ENCODE results near the gene SLC35B2.

SLC35B2 gene

DNA sequence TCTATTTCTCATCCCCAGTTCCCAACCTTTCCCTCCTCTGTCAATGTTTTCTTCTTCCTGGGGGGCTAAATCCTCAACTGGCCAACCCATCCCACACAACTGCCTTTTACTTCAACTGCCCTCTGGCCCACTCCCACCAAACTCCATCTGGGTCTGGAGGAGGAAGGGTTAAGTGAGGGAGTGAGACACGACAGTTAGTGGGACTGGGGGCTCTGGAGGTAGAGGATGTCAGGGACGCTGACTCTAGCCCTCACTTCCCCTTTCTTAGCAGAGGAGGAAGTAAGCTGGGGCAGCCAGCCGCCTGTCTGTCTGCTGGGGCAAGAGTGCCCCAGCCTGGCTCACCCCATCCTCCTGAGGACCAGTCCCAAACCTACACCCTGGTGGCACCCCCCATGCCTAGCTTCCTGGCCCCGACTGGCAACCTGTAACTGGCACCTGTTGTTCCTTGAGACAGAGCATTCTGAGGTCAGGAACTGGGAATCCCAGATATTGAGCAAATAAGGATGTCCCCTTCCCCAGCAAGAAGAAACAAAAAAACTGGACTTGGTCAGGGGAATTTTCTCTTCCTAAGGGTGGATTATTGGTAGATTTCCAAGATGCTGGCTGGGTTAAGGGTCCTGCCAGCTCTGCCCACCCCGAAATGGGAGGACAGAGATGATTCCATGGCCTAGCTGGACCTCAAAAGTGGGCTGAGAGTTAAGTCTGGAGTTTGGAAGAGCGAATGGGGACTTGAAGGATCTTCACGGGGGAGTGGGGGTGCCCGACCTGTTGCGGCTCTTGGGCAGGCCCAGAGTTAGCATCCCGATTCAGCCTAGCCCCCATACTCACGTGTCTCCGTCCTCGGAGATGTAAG, 7.1 kb upstream of the SLC35B2 start:
- peak overlapping the region; percentile 92 for H3K4me3 ChIP-seq (ENCODE audit: low read length)
- H3K27me3 ChIP-seq (ENCODE audit: control insufficient read depth, insufficient read depth, low read length) = peaks cover 12% of the 10 kb centered on the region

DNA sequence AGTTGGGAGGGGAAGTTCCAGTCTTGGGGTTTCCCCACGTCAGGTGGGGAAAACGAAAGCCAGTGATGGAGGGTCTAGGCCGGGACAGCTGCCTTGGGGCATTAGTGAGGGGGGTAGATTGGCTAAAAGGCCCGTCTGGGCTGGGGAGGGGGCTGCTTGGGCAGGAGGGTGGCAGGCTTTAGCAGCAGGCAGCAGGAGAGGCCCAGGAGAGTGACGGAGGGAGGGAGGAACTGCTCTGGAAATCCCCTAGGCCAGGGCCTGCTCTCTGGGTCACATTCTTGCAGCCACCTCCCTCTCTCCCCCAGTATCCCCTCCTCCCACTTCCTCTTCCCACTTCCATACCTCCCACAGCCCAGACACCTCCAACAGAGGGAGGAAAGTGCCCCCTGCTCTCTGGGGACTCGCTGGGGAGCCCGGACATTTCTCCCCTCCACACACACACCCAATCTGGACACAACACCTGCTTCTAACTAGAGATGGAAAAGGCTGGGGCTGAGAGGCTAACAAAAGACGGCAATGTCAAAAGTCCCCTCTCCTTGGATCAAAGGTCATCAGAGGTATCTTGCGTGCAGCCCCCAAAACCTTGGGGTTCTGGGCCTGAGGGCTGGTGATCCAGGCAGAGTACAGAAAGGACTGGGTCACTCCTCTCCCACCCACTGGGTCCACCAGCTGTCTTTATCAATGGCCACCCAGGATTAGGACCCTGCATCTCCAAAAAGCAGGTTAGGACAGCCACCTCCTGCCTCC, 6.2 kb upstream of the SLC35B2 start:
- Histone ChIP-seq H3K9ac (ENCODE audit: low read depth, low read length) (peak overlapping the region; percentile 86), H3K4me3 (ENCODE audit: low read length) (peak overlapping the region; percentile 92), H3K9me3 (replicated peaks; ENCODE audit: low read length) (no peaks in the 10 kb centered on the region), H3K27me3 (ENCODE audit: control insufficient read depth, insufficient read depth, low read length) (peaks cover 3% of the 10 kb centered on the region), H3K36me3 (ENCODE audit: insufficient read depth, low read length) (peaks cover 7% of the 10 kb centered on the region), H3K4me1 (ENCODE audit: control insufficient read depth, insufficient read depth, low read length) (peaks cover 24% of the 10 kb centered on the region), H3K4me2 (ENCODE audit: low read length) (peak overlapping the region; percentile 97)

More for the DNA sequence above, 7.1 kb upstream of the SLC35B2 start:
- H3K9me3 ChIP-seq (replicated peaks; ENCODE audit: low read length) = no peaks in the 10 kb centered on the region
- H3K36me3 ChIP-seq (ENCODE audit: insufficient read depth, low read length) = peaks cover 7% of the 10 kb centered on the region
- H3K4me2 ChIP-seq (ENCODE audit: low read length) = peak overlapping the region; percentile 97
- H3K4me1 ChIP-seq (ENCODE audit: control insufficient read depth, insufficient read depth, low read length) = peaks cover 24% of the 10 kb centered on the region
- peak overlapping the region; percentile 86 for H3K9ac ChIP-seq (ENCODE audit: low read depth, low read length)

DNA sequence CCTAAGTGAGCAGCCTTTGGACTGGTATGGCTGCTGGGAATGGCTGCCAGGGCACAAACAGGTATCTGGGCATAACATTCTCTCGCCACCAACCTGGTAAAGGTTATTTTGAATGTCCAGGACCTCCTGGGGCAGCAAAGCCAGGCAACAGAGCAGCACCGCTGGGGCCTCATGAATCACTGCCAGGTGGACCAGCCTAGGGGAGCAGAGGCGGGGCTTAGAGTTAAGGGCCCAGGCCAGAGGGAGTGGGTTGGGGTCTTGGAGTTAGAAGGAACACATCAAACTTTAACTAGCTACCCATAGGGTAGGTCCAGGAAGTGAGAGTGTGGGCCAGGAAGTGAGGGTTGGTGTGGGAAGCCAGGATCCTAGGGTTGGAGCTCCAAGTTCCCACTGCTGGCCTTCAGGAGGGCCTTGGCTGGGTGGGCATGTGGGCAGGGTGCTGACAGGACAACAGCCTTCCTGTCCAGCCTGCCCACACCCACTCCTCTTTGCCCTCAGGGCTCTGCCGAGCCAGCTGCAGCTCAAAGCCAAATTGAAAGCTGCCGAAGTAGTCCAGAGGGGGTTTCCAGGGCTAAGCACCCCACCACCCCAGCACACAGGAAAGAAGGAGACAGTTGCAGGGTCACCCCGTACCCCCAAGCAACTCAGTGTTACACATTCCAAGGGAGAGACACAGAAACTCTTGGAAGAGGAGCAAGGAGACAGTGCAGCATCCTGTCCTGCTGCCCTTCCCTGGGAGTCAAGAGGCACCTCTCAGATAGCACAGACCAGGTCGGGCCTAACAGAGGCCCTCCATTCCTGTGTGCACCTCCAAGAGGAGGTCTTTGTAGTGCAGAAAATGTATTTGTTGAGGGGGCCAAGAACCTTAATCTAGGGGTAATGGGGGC, 5.4 kb upstream of the SLC35B2 start:
- H3K36me3 ChIP-seq (ENCODE audit: insufficient read depth, low read length) = peaks cover 7% of the 10 kb centered on the region
- no peaks in the 10 kb centered on the region for H3K9me3 ChIP-seq (replicated peaks; ENCODE audit: low read length)
- peak overlapping the region; percentile 92 for H3K4me3 ChIP-seq (ENCODE audit: low read length)
- peaks cover 28% of the 10 kb centered on the region for H3K4me1 ChIP-seq (ENCODE audit: control insufficient read depth, insufficient read depth, low read length)
- no peaks in the 10 kb centered on the region for H3K27me3 ChIP-seq (ENCODE audit: control insufficient read depth, insufficient read depth, low read length)
- H3K9ac ChIP-seq (ENCODE audit: low read depth, low read length) = peak overlapping the region; percentile 86
- H3K4me2 ChIP-seq (ENCODE audit: low read length) = peak overlapping the region; percentile 97

DNA sequence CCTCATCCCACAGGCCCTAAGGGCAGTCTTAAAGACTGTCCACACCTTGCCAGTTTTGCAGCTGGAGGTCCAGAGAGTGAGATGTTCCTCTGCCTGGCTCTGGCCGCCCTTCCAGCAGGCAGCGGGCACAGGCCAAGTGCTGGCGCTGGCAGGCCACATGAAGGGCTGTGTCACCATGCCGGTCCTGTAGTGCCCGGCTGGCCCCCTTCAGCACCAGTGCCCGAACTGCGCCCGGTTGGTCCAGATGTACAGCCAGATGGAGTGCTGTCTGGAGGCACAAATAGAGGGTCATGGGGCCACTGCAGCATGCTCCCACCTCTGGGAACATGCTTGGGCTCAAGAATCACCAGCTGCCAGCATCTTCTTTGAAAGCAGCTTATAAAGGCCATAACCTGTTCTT, 4.3 kb upstream of the SLC35B2 start:
- Histone ChIP-seq H3K4me2 (ENCODE audit: low read length) (no peak overlapping the region), H3K27me3 (ENCODE audit: control insufficient read depth, insufficient read depth, low read length) (no peaks in the 10 kb centered on the region), H3K4me1 (ENCODE audit: control insufficient read depth, insufficient read depth, low read length) (peaks cover 31% of the 10 kb centered on the region), H3K4me3 (ENCODE audit: low read length) (no peak overlapping the region), H3K9ac (ENCODE audit: low read depth, low read length) (no peak overlapping the region), H3K36me3 (ENCODE audit: insufficient read depth, low read length) (peaks cover 7% of the 10 kb centered on the region), H3K9me3 (replicated peaks; ENCODE audit: low read length) (no peaks in the 10 kb centered on the region)

DNA sequence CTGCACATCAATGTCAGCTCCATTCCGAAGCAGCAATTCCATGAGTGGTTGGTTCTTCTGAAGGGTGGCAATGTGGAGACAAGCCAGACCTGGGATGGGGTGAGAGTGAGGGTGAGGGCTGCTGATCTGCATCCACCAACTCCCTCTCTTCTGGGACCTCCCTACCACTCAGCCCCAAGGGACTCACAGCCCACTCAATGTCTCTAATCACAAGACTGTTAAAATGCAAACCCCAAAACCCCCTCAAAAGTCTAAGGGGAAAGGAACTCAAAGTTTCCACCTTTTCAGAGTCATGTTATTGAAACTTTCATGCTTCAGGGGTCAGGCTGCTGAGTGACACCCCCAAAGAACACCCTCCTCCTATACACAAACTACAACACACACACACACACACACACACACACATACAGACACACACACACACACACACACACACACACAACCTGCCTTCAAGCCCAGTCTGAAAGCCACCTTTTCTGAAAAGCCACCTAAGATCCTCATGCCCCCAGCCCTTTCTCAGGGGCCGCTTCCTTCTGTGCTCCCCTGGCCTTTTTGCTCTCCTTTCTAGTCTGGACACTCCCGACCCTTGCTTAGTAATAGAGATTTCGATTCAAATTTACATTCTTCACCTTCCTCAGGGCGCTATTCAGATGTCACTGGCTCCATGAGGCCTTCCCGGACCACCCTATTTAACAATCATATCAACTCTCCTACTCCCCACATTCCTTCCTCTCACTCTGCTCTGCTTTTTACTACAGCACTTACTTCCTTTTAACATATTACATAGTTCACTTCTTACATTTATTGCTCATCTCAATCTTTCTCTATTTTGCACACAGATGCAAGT, 3.3 kb upstream of the SLC35B2 start:
- H3K4me2 ChIP-seq (ENCODE audit: low read length) = no peak overlapping the region
- no peaks in the 10 kb centered on the region for H3K27me3 ChIP-seq (ENCODE audit: control insufficient read depth, insufficient read depth, low read length)
- no peaks in the 10 kb centered on the region for H3K9me3 ChIP-seq (replicated peaks; ENCODE audit: low read length)
- H3K36me3 ChIP-seq (ENCODE audit: insufficient read depth, low read length) = peaks cover 7% of the 10 kb centered on the region
- H3K4me1 ChIP-seq (ENCODE audit: control insufficient read depth, insufficient read depth, low read length) = peaks cover 39% of the 10 kb centered on the region
- no peak overlapping the region for H3K4me3 ChIP-seq (ENCODE audit: low read length)
- H3K9ac ChIP-seq (ENCODE audit: low read depth, low read length) = no peak overlapping the region

DNA sequence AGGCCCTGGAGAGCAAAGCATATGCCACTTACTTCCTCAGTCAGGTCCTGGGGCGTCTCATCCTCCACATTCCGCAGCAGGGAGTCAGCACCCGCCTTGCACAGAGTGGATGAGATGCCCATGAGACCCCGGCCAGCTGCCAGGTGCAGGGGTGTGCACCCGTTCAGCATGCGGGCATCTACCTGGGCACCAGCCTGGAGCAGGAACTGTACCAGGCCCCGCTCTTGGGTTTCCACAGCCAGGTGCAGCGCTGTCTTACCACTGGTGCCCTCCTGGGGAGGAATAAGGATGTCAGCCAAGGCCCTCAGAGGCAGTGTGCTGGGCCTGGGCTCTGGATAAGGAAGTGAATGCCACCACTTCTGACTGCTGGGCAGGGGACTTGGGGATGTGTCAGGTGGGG, 2.7 kb upstream of the SLC35B2 start:
- Histone ChIP-seq H3K4me2 (ENCODE audit: low read length) (no peak overlapping the region), H3K36me3 (ENCODE audit: insufficient read depth, low read length) (peaks cover 11% of the 10 kb centered on the region), H3K27me3 (ENCODE audit: control insufficient read depth, insufficient read depth, low read length) (no peaks in the 10 kb centered on the region), H3K4me1 (ENCODE audit: control insufficient read depth, insufficient read depth, low read length) (peaks cover 44% of the 10 kb centered on the region), H3K9ac (ENCODE audit: low read depth, low read length) (no peak overlapping the region), H3K4me3 (ENCODE audit: low read length) (no peak overlapping the region), H3K9me3 (replicated peaks; ENCODE audit: low read length) (no peaks in the 10 kb centered on the region)

DNA sequence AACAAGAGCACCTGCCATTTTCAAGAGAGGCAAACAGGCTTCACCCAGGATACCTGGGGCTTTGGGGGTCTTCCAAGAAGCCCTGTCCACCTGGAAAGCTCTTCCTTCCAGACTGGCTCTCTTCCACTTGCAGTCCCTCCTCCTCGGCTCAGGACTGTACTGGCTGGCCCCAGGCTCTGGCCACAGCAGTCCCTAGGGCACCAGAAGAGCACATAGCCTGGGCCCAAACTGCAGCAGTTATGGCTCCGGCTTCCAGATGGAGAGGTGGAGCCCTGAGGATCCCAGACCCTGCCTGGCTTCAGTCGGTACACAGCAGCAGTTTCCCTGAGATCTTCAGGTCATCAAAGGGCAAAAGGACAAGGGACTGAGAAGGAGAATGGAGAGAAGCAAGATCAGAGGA, 1.6 kb upstream of the SLC35B2 start:
- H3K9me3 ChIP-seq (replicated peaks; ENCODE audit: low read length) = no peaks in the 10 kb centered on the region
- no peaks in the 10 kb centered on the region for H3K27me3 ChIP-seq (ENCODE audit: control insufficient read depth, insufficient read depth, low read length)
- H3K4me2 ChIP-seq (ENCODE audit: low read length) = no peak overlapping the region
- peaks cover 22% of the 10 kb centered on the region for H3K36me3 ChIP-seq (ENCODE audit: insufficient read depth, low read length)
- peaks cover 42% of the 10 kb centered on the region for H3K4me1 ChIP-seq (ENCODE audit: control insufficient read depth, insufficient read depth, low read length)
- H3K9ac ChIP-seq (ENCODE audit: low read depth, low read length) = no peak overlapping the region
- no peak overlapping the region for H3K4me3 ChIP-seq (ENCODE audit: low read length)

DNA sequence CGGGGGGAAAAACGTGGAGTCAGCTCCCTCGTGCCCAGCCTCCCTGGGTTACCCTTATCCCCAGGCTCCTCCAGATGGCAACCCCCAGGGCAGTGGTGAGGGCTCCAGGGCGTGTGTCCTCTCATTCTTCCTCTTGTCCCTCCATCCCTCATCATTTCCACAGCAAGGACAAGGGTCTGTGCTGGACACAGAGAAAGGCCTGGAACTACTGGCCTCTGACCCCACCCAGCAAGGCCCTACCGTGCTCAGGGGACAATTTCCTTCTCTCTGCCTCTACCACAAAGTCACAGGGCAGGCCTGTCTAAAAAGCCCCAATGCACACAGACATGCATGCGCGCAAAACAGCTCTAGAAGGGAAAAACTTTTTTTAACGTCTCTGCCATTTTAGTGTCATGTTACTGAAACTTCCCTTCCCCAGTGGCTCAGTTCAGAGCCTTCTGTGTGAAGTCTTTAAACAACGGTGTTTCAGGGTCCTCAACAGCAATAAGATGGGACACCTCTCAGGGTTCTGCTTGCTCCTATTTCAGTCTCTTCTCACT, 1.1 kb upstream of the SLC35B2 start:
- Histone ChIP-seq H3K4me3 (ENCODE audit: low read length) (no peak overlapping the region), H3K9me3 (replicated peaks; ENCODE audit: low read length) (no peaks in the 10 kb centered on the region), H3K36me3 (ENCODE audit: insufficient read depth, low read length) (peaks cover 27% of the 10 kb centered on the region), H3K4me1 (ENCODE audit: control insufficient read depth, insufficient read depth, low read length) (peaks cover 37% of the 10 kb centered on the region), H3K9ac (ENCODE audit: low read depth, low read length) (no peak overlapping the region), H3K4me2 (ENCODE audit: low read length) (no peak overlapping the region), H3K27me3 (ENCODE audit: control insufficient read depth, insufficient read depth, low read length) (no peaks in the 10 kb centered on the region)

DNA sequence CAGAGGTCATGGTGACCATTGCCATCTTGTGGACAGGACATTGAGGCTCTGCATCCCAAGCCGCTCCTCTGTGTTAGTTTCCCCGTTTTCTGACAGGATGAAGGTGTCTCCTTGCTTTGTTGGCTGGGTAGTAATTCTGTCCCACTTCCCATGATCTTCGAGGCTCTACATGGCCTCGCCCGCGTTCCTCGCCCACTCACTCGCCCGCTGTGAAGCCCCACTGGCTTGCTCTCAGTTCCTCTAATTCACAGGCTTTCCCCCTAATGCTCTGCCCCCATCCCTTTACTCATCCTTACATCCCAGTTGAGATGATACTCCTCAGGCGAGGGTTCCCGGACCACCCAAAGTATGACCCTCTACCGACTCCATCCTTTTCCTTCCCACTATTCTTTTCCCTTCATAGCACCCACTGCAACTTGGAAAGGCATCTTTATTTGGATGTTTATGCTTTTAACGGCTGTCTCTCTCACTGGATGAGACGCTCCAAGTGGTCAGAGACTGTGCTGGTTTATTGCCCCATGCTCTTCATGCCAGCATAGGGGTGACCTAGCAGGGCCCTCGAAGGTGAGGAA, 511 bp upstream of the SLC35B2 start:
- peak overlapping the region; percentile 95 for H3K9ac ChIP-seq (ENCODE audit: low read depth, low read length)
- no peaks in the 10 kb centered on the region for H3K27me3 ChIP-seq (ENCODE audit: control insufficient read depth, insufficient read depth, low read length)
- peaks cover 32% of the 10 kb centered on the region for H3K36me3 ChIP-seq (ENCODE audit: insufficient read depth, low read length)
- H3K4me1 ChIP-seq (ENCODE audit: control insufficient read depth, insufficient read depth, low read length) = peaks cover 31% of the 10 kb centered on the region
- H3K9me3 ChIP-seq (replicated peaks; ENCODE audit: low read length) = no peaks in the 10 kb centered on the region
- peak overlapping the region; percentile 92 for H3K4me3 ChIP-seq (ENCODE audit: low read length)
- peak overlapping the region; percentile 94 for H3K4me2 ChIP-seq (ENCODE audit: low read length)

DNA sequence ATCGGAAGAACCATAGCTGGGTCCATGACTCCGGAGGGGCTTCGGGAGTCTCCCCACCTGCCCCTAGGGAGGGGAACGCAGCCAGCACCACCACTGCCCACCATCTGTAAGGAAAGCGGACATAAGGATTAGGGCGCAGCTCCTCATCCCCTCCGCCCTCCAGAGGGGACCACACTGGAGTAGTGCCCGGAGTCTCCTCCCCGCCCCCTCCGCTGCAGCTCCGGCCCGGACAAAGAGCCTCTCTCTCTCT, 628 bp downstream of the SLC35B2 start:
- Histone ChIP-seq H3K27me3 (ENCODE audit: control insufficient read depth, insufficient read depth, low read length) (no peaks in the 10 kb centered on the region), H3K4me2 (ENCODE audit: low read length) (peak overlapping the region; percentile 94), H3K36me3 (ENCODE audit: insufficient read depth, low read length) (peaks cover 42% of the 10 kb centered on the region), H3K4me3 (ENCODE audit: low read length) (peak overlapping the region; percentile 92), H3K4me1 (ENCODE audit: control insufficient read depth, insufficient read depth, low read length) (peaks cover 29% of the 10 kb centered on the region), H3K9me3 (replicated peaks; ENCODE audit: low read length) (no peaks in the 10 kb centered on the region), H3K9ac (ENCODE audit: low read depth, low read length) (peak overlapping the region; percentile 95)
